Measurements from ENCODE around the gene LAMA3. TPM values are rescaled to one million over a fixed set of nuclear protein-coding genes. Genes with fewer than 3 reads are reported as not detected.

Gene LAMA3
- total RNA-seq, 4 donors from 2014 or later: 46.3 to 80.6 (median 67.1) TPM

GRCh38 chr18:23798249-23798648, 109.0 kb downstream of the LAMA3 start:
- 75% methylated on average over 7 of the region's 7 CpGs for WGBS, 2 donors
- H3K36me3 ChIP-seq: peaks cover 0 to 41% (median 0%) of the 10 kb centered on the region in 3 donors
- H3K4me3 ChIP-seq: no peak overlapping the region
- TF ChIP-seq EP300 (IDR thresholded peaks at IDR 0.05) (no peak), POLR2A (IDR thresholded peaks at IDR 0.05) (no peak), CTCF (IDR thresholded peaks at IDR 0.05) (no peak)
- no peak overlapping the region for H3K27ac ChIP-seq
- no peaks in the 10 kb centered on the region for H3K27me3 ChIP-seq
- no peaks in the 10 kb centered on the region for H3K9me3 ChIP-seq
- DNase-seq (ENCODE audit: low spot score in 2 of 2): no peak
- no peaks in the 10 kb centered on the region for H3K4me1 ChIP-seq

- Histone ChIP-seq H3K27me3 (no peaks in the 10 kb centered on the region), H3K4me1 (no peaks in the 10 kb centered on the region), H3K4me3 (no peak overlapping the region), H3K9me3 (no peaks in the 10 kb centered on the region), H3K27ac (no peak overlapping the region), H3K36me3 (peaks cover 0 to 38% (median 0%) of the 10 kb centered on the region in 3 donors)
- no peak for DNase-seq (ENCODE audit: low spot score in 2 of 2)
- TF ChIP-seq EP300 (IDR thresholded peaks at IDR 0.05) (no peak), CTCF (IDR thresholded peaks at IDR 0.05) (no peak), POLR2A (IDR thresholded peaks at IDR 0.05) (no peak)
- WGBS, 2 donors: 63 to 77% methylated on average over 3 of the region's 3 CpGs
These were observed 109.6 kb downstream of the LAMA3 start for GRCh38 chr18:23798824-23799223.

GRCh38 chr18:23799540-23799939, 110.3 kb downstream of the LAMA3 start:
- DNase-seq (ENCODE audit: low spot score in 2 of 2): no peak
- H3K9me3 ChIP-seq: no peaks in the 10 kb centered on the region
- TF ChIP-seq CTCF (IDR thresholded peaks at IDR 0.05) (no peak), EP300 (IDR thresholded peaks at IDR 0.05) (no peak), POLR2A (IDR thresholded peaks at IDR 0.05) (no peak)
- H3K4me3 ChIP-seq: no peak overlapping the region
- no peak overlapping the region for H3K27ac ChIP-seq
- no peaks in the 10 kb centered on the region for H3K27me3 ChIP-seq
- WGBS, 2 donors: 85 to 87% methylated on average over 7 of the region's 7 CpGs
- H3K4me1 ChIP-seq: no peaks in the 10 kb centered on the region
- H3K36me3 ChIP-seq: peaks cover 0 to 38% (median 0%) of the 10 kb centered on the region in 3 donors

- H3K4me1 ChIP-seq: no peaks in the 10 kb centered on the region
These were observed 111.6 kb downstream of the LAMA3 start for GRCh38 chr18:23800902-23801301.

GRCh38 chr18:23802817-23803216, 113.6 kb downstream of the LAMA3 start:
- Histone ChIP-seq H3K27ac (no peak overlapping the region), H3K4me3 (no peak overlapping the region), H3K4me1 (no peaks in the 10 kb centered on the region), H3K9me3 (no peaks in the 10 kb centered on the region), H3K27me3 (no peaks in the 10 kb centered on the region), H3K36me3 (peaks cover 0 to 38% (median 0%) of the 10 kb centered on the region in 3 donors)
- no peak for DNase-seq (ENCODE audit: low spot score in 2 of 2)
- no peak for TF ChIP-seq POLR2A (IDR thresholded peaks at IDR 0.05)
- no peak for TF ChIP-seq CTCF (IDR thresholded peaks at IDR 0.05)
- no peak for TF ChIP-seq EP300 (IDR thresholded peaks at IDR 0.05)
- WGBS, 2 donors: 89 to 95% methylated on average over 2 of the region's 2 CpGs

More at GRCh38 chr18:23800902-23801301, 111.6 kb downstream of the LAMA3 start:
- 90 to 96% methylated on average over 3 of the region's 3 CpGs for WGBS, 2 donors
- Histone ChIP-seq H3K27me3 (no peaks in the 10 kb centered on the region), H3K4me3 (no peak overlapping the region), H3K27ac (no peak overlapping the region), H3K36me3 (peaks cover 0 to 32% (median 0%) of the 10 kb centered on the region in 3 donors), H3K9me3 (no peaks in the 10 kb centered on the region)
- no peak for DNase-seq (ENCODE audit: low spot score in 2 of 2)
- no peak for TF ChIP-seq CTCF (IDR thresholded peaks at IDR 0.05)
- no peak for TF ChIP-seq POLR2A (IDR thresholded peaks at IDR 0.05)
- TF ChIP-seq EP300 (IDR thresholded peaks at IDR 0.05): no peak

Data from tibial nerve (tissue), 4 donors.